Aorta (tissue), 5 donors: Measurements from ENCODE around the gene CXCL16. TPM values are rescaled to one million over a fixed set of nuclear protein-coding genes. Genes with fewer than 3 reads are reported as not detected.
A peak's percentile ranks its signal among the peaks of the same experiment; 100 is the strongest.

Experiments
- ATAC-seq: fragments of 200-7000 bp; cut with Tn5 transposase; one replicate; pipeline ENCODE4 v1.9.1; 2022; ENCODE audit warnings: moderate library complexity; ENCODE audit not compliant: low FRiP score
- DNase-seq, 2 donors: peaks; one replicate each; pipeline ENCODE4 v3.0.0-alpha.2; 2020
- H3K27ac ChIP-seq, 2 donors: one replicate each; pipeline ENCODE4 v1.5.1; 2013; ENCODE audit warnings: low read length in 2 of 2, mild to moderate bottlenecking in 2 of 2, moderate library complexity in 2 of 2, control low read depth in 1 of 2, inconsistent platforms in 1 of 2, low read depth in 1 of 2
- H3K27me3 ChIP-seq, 2 donors: one replicate each; pipeline ENCODE4 v1.6.1; 2013; ENCODE audit warnings: control low read depth in 1 of 2, low read length in 1 of 2, mild to moderate bottlenecking in 1 of 2, moderate library complexity in 1 of 2; ENCODE audit not compliant: insufficient read depth in 2 of 2, control insufficient read depth in 1 of 2
- H3K36me3 ChIP-seq, 2 donors: one replicate each; pipeline ENCODE4 v1.6.1; 2013; ENCODE audit warnings: control low read depth in 1 of 2, low read length in 1 of 2, mild to moderate bottlenecking in 1 of 2; ENCODE audit not compliant: insufficient read depth in 2 of 2, control insufficient read depth in 1 of 2
- H3K4me1 ChIP-seq, 2 donors: one replicate each; pipeline ENCODE4 v1.6.1; 2013; ENCODE audit warnings: low read length in 2 of 2, control low read depth in 1 of 2, mild to moderate bottlenecking in 1 of 2, moderate library complexity in 1 of 2; ENCODE audit not compliant: insufficient read depth in 2 of 2, control insufficient read depth in 1 of 2
- H3K4me3 ChIP-seq, 2 donors: one replicate each; pipeline ENCODE4 v1.5.1; 2013; ENCODE audit warnings: low read length in 2 of 2, control low read depth in 1 of 2, mild to moderate bottlenecking in 1 of 2
- H3K9me3 ChIP-seq: one replicate; pipeline ENCODE4 v1.6.1; 2013; ENCODE audit warnings: mild to moderate bottlenecking, low read length; ENCODE audit not compliant: control insufficient read depth
- WGBS, 2 donors: extraction: QIAGEN DNeasy Blood & Tissue Kit; methylation state at CpG; one replicate each; pipeline ENCODE4 v1.1.7; 2013; 5-methylcytosine and 5-hydroxymethylcytosine counted together
- intact Hi-C, 2 donors: fragments of 100-400 bp; cut with DNase I; formaldehyde crosslinking; loops; one replicate each; pipeline versions ENCODE4 v1.14.2 to v1.15.0; 2022
- polyA plus RNA-seq, 2 donors: library from polyadenylated mRNA; stranded (reverse); fragments of 200-250 nt; gene quantifications; one replicate each; pipeline ENCODE4 v1.2.3, GENCODE V29; 2013
- total RNA-seq, 2 donors: library from RNA; stranded (reverse); fragmentation: NEBNext Ultra II Directional; extraction: Animal tissue kit (Norgen Biotek cat#: 25700); gene quantifications; one replicate each; pipeline ENCODE4 v1.2.1, GENCODE V29; 2021
- donor health status: healthy with polysubstance abuse.
- donor health status: Bipolar disorder and iron deficiency.
- donor health status: DM: no; HTN: no; CAD: no.
- donor health status: DM: no; HTN: no; CAD: no.
- donor health status: DM: yes; HTN: yes; CAD: no.

Gene CXCL16
- total and polyA plus RNA-seq, 4 donors: 11.0 to 64.0 (median 34.8) TPM

DNA sequence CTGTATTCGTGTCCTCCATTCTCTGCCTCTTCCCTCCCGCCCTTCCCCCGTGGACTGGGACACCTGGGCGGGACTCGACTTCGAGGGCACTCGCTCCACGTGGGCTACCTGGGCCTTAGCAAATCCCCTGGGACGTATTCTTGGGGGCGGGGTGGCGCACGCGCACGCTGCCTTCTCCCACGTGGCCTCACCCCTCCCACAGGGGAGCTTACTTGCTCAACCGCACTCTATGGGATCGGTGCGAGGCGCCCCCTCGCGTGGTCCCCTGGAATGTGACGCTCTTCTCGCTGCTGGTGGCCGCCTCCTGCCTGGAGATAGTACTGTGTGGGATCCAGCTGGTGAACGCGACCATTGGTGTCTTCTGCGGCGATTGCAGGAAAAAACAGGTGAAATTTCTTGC, 42.9 kb upstream of the CXCL16 start:
- ATAC-seq (no peak), DNase-seq (peak in 1 of 2 donors; percentile 78)
- H3K27me3 ChIP-seq: no peaks in the 10 kb centered on the region
- no peak overlapping the region for H3K27ac ChIP-seq
- no peaks in the 10 kb centered on the region for H3K36me3 ChIP-seq
- intact Hi-C loops: loop anchor here in 1 of 2 donors (10.0 kb wide), 1 partner anchor 48 kb away; the partner anchor contains the start of genes CXCL16, MED11 and ZMYND15
- 28 to 29% methylated on average over 28 of the region's 28 CpGs for WGBS, 2 donors
- H3K4me3 ChIP-seq: no peak overlapping the region
- no peaks in the 10 kb centered on the region for H3K4me1 ChIP-seq
- H3K9me3 ChIP-seq: no peaks in the 10 kb centered on the region

GRCh38 chr17:4780325-4780955, 40.7 kb upstream of the CXCL16 start:
- no peak overlapping the region for H3K4me3 ChIP-seq
- no peak for ATAC-seq
- H3K4me1 ChIP-seq: no peaks in the 10 kb centered on the region
- intact Hi-C loops: loop anchor here in 1 of 2 donors (10.0 kb wide), 1 partner anchor 46 kb away; the partner anchor contains the start of genes CXCL16, MED11 and ZMYND15
- DNase-seq: no peak
- H3K27me3 ChIP-seq: no peaks in the 10 kb centered on the region
- H3K9me3 ChIP-seq: no peaks in the 10 kb centered on the region
- no peak overlapping the region for H3K27ac ChIP-seq
- H3K36me3 ChIP-seq: no peaks in the 10 kb centered on the region
- 73 to 80% methylated on average over 11 of the region's 11 CpGs for WGBS, 2 donors

GRCh38 chr17:4777969-4778760, 38.4 kb upstream of the CXCL16 start:
- intact Hi-C loops: no loop called here
- ATAC-seq (no peak), DNase-seq (no peak)
- Histone ChIP-seq H3K27ac (no peak overlapping the region), H3K4me3 (no peak overlapping the region), H3K9me3 (no peaks in the 10 kb centered on the region), H3K36me3 (no peaks in the 10 kb centered on the region), H3K4me1 (no peaks in the 10 kb centered on the region), H3K27me3 (no peaks in the 10 kb centered on the region)
- WGBS, 2 donors: 71 to 77% methylated on average over 9 of the region's 9 CpGs

- intact Hi-C loops: no loop called here
- H3K27me3 ChIP-seq: no peaks in the 10 kb centered on the region
- 61 to 69% methylated on average over 10 of the region's 10 CpGs for WGBS, 2 donors
- no peaks in the 10 kb centered on the region for H3K9me3 ChIP-seq
- no peaks in the 10 kb centered on the region for H3K4me1 ChIP-seq
- DNase-seq (peak in 1 of 2 donors; percentile 53), ATAC-seq (no peak)
- H3K27ac ChIP-seq: no peak overlapping the region
- H3K4me3 ChIP-seq: no peak overlapping the region
- H3K36me3 ChIP-seq: no peaks in the 10 kb centered on the region
These were observed 32.5 kb upstream of the CXCL16 start for GRCh38 chr17:4772235-4772613.

- Histone ChIP-seq H3K4me3 (no peak within 1 kb of the TSS), H3K4me1 (no peaks in the 10 kb centered on the region), H3K27ac (no peak within 1 kb of the TSS), H3K27me3 (no peaks in the 10 kb centered on the region), H3K9me3 (no peaks in the 10 kb centered on the region), H3K36me3 (no peaks in the 10 kb centered on the region)
- no peak for DNase-seq
- 53 to 54% methylated on average over 13 of the region's 13 CpGs for WGBS, 2 donors
- no peak for ATAC-seq
- intact Hi-C loops: no loop called here
These were observed 31.9 kb upstream of the CXCL16 start, which contains the start of gene TM4SF5 for GRCh38 chr17:4771519-4772234. TSS of gene TM4SF5 (plus strand) at chr17:4771886. CDS start at chr17:4771923, 37 bp downstream.

GRCh38 chr17:4769628-4770027, 29.9 kb upstream of the CXCL16 start:
- Histone ChIP-seq H3K9me3 (no peaks in the 10 kb centered on the region), H3K4me3 (no peak overlapping the region), H3K27me3 (no peaks in the 10 kb centered on the region), H3K4me1 (no peaks in the 10 kb centered on the region), H3K27ac (no peak overlapping the region), H3K36me3 (no peaks in the 10 kb centered on the region)
- intact Hi-C loops: no loop called here
- DNase-seq (no peak), ATAC-seq (no peak)
- 73 to 84% methylated on average over 2 of the region's 2 CpGs for WGBS, 2 donors

GRCh38 chr17:4768298-4768697, 28.6 kb upstream of the CXCL16 start:
- no peaks in the 10 kb centered on the region for H3K27me3 ChIP-seq
- no peaks in the 10 kb centered on the region for H3K9me3 ChIP-seq
- intact Hi-C loops: no loop called here
- ATAC-seq: no peak
- H3K27ac ChIP-seq: no peak overlapping the region
- H3K4me3 ChIP-seq: no peak overlapping the region
- WGBS, 2 donors: 79 to 80% methylated on average over 6 of the region's 6 CpGs
- DNase-seq: no peak
- H3K4me1 ChIP-seq: no peaks in the 10 kb centered on the region
- no peaks in the 10 kb centered on the region for H3K36me3 ChIP-seq

GRCh38 chr17:4766723-4767122, 27.0 kb upstream of the CXCL16 start:
- Histone ChIP-seq H3K27ac (no peak overlapping the region), H3K36me3 (no peaks in the 10 kb centered on the region), H3K4me3 (no peak overlapping the region), H3K27me3 (no peaks in the 10 kb centered on the region), H3K9me3 (no peaks in the 10 kb centered on the region), H3K4me1 (no peaks in the 10 kb centered on the region)
- 77 to 82% methylated on average over 9 of the region's 9 CpGs for WGBS, 2 donors
- ATAC-seq: no peak
- intact Hi-C loops: no loop called here
- DNase-seq: peak in 1 of 2 donors; percentile 41
